ENCODE data around the gene MOAP1. TPM values are rescaled to one million over a fixed set of nuclear protein-coding genes. Genes with fewer than 3 reads are reported as not detected.

Gene MOAP1
- total and polyA plus RNA-seq, 2 experiments from 2014 or later: 27.3 to 36.2 TPM

GRCh38 chr14:93230539-93230938, 45.8 kb upstream of the MOAP1 start:
- no peak for DNase-seq (ENCODE audit: low spot score)
- Histone ChIP-seq H3K4me1 (ENCODE audit: insufficient read depth) (no peaks in the 10 kb centered on the region), H3K4me3 (no peak overlapping the region), H3K36me3 (replicated peaks; ENCODE audit: insufficient read depth, low read depth) (no peaks in the 10 kb centered on the region), H3K79me2 (no peaks in the 10 kb centered on the region), H2AFZ (no peak overlapping the region), H3K27me3 (no peaks in the 10 kb centered on the region), H3K4me2 (no peak overlapping the region), H3K9me3 (ENCODE audit: low read depth) (no peaks in the 10 kb centered on the region), H3K9me2 (replicated peaks; ENCODE audit: insufficient read depth) (no peaks in the 10 kb centered on the region), H4K20me1 (ENCODE audit: insufficient read depth, poor library complexity, severe bottlenecking) (no peaks in the 10 kb centered on the region), H3K27ac (no peak overlapping the region)
- TF ChIP-seq EZH2 (IDR thresholded peaks at IDR 0.05; ENCODE audit: borderline replicate concordance): no peak
- WGBS (ENCODE audit: low lambda C conversion rate, missing lambda C conversion rate): 96% methylated on average over 16 of the region's 16 CpGs

- DNase-seq (ENCODE audit: low spot score): no peak
- H4K20me1 ChIP-seq (ENCODE audit: insufficient read depth, poor library complexity, severe bottlenecking): no peaks in the 10 kb centered on the region
- no peak overlapping the region for H3K27ac ChIP-seq
- 95% methylated on average over 8 of the region's 8 CpGs for WGBS (ENCODE audit: low lambda C conversion rate, missing lambda C conversion rate)
- no peaks in the 10 kb centered on the region for H3K9me3 ChIP-seq (ENCODE audit: low read depth)
- H3K9me2 ChIP-seq (replicated peaks; ENCODE audit: insufficient read depth): no peaks in the 10 kb centered on the region
- H3K4me2 ChIP-seq: no peak overlapping the region
- TF ChIP-seq EZH2 (IDR thresholded peaks at IDR 0.05; ENCODE audit: borderline replicate concordance) (no peak), EZH2phosphoT487 (IDR thresholded peaks at IDR 0.05; ENCODE audit: low read depth, severe bottlenecking, unreplicated experiment) (no peak), CTCF (IDR thresholded peaks at IDR 0.05; ENCODE audit: poor library complexity) (no peak)
- no peaks in the 10 kb centered on the region for H3K4me1 ChIP-seq (ENCODE audit: insufficient read depth)
- H3K36me3 ChIP-seq (replicated peaks; ENCODE audit: insufficient read depth, low read depth): no peaks in the 10 kb centered on the region
- H3K79me2 ChIP-seq: no peaks in the 10 kb centered on the region
- no peak overlapping the region for H2AFZ ChIP-seq
- no peaks in the 10 kb centered on the region for H3K27me3 ChIP-seq
- H3K4me3 ChIP-seq: no peak overlapping the region
These were observed 43.9 kb upstream of the MOAP1 start for GRCh38 chr14:93228550-93228949.

GRCh38 chr14:93223565-93223964, 38.9 kb upstream of the MOAP1 start:
- Histone ChIP-seq H3K36me3 (replicated peaks; ENCODE audit: insufficient read depth, low read depth) (no peaks in the 10 kb centered on the region), H2AFZ (no peak overlapping the region)
- TF ChIP-seq CTCF (IDR thresholded peaks at IDR 0.05; ENCODE audit: poor library complexity) (no peak), EZH2 (IDR thresholded peaks at IDR 0.05; ENCODE audit: borderline replicate concordance) (no peak), EZH2phosphoT487 (IDR thresholded peaks at IDR 0.05; ENCODE audit: low read depth, severe bottlenecking, unreplicated experiment) (no peak)

GRCh38 chr14:93220509-93220908, 35.8 kb upstream of the MOAP1 start:
- Histone ChIP-seq H3K9me3 (ENCODE audit: low read depth) (no peaks in the 10 kb centered on the region), H3K27me3 (no peaks in the 10 kb centered on the region), H2AFZ (no peak overlapping the region), H4K20me1 (ENCODE audit: insufficient read depth, poor library complexity, severe bottlenecking) (no peaks in the 10 kb centered on the region), H3K4me1 (ENCODE audit: insufficient read depth) (no peaks in the 10 kb centered on the region), H3K9me2 (replicated peaks; ENCODE audit: insufficient read depth) (no peaks in the 10 kb centered on the region), H3K4me2 (no peak overlapping the region), H3K79me2 (no peaks in the 10 kb centered on the region), H3K36me3 (replicated peaks; ENCODE audit: insufficient read depth, low read depth) (no peaks in the 10 kb centered on the region), H3K4me3 (no peak overlapping the region), H3K27ac (no peak overlapping the region)
- DNase-seq (ENCODE audit: low spot score): no peak
- no peak for TF ChIP-seq EZH2phosphoT487 (IDR thresholded peaks at IDR 0.05; ENCODE audit: low read depth, severe bottlenecking, unreplicated experiment)
- no peak for TF ChIP-seq EZH2 (IDR thresholded peaks at IDR 0.05; ENCODE audit: borderline replicate concordance)
- no peak for TF ChIP-seq CTCF (IDR thresholded peaks at IDR 0.05; ENCODE audit: poor library complexity)

More at GRCh38 chr14:93223565-93223964, 38.9 kb upstream of the MOAP1 start:
- Histone ChIP-seq H3K4me3 (no peak overlapping the region), H3K27me3 (no peaks in the 10 kb centered on the region), H3K9me3 (ENCODE audit: low read depth) (no peaks in the 10 kb centered on the region), H3K27ac (no peak overlapping the region), H3K9me2 (replicated peaks; ENCODE audit: insufficient read depth) (no peaks in the 10 kb centered on the region), H3K79me2 (no peaks in the 10 kb centered on the region), H3K4me1 (ENCODE audit: insufficient read depth) (no peaks in the 10 kb centered on the region), H3K4me2 (no peak overlapping the region), H4K20me1 (ENCODE audit: insufficient read depth, poor library complexity, severe bottlenecking) (no peaks in the 10 kb centered on the region)
- no peak for DNase-seq (ENCODE audit: low spot score)
- WGBS (ENCODE audit: low lambda C conversion rate, missing lambda C conversion rate): 99% methylated on average over 27 of the region's 27 CpGs
